Suprapubic skin (tissue), 3 donors: ENCODE results near the gene ADAP1.

ENCODE experiments used
- CTCF ChIP-seq, 2 donors: fragments of 200-600 bp in 1 of 2; fragments of 450-650 bp in 1 of 2; sonication (generic) in 1 of 2; IDR thresholded peaks; one replicate each; pipeline ENCODE4 v1.5.1; 2016 to 2019; ENCODE audit warnings: antibody characterized with exemption in 2 of 2, mild to moderate bottlenecking in 1 of 2, moderate library complexity in 1 of 2
- EP300 ChIP-seq: sonication (generic); formaldehyde crosslinking; IDR thresholded peaks from one replicate; pipeline ENCODE4 v1.6.1; 2017; ENCODE audit warnings: antibody characterized with exemption
- POLR2A ChIP-seq, 2 donors: fragments of 450-650 bp; IDR thresholded peaks; one replicate each; pipeline ENCODE4 v1.6.1; 2017; ENCODE audit warnings: antibody characterized with exemption in 2 of 2, mild to moderate bottlenecking in 2 of 2, moderate library complexity in 2 of 2

GRCh38 chr7:927031-927671 lies 27.3 kb downstream of the ADAP1 start:
- TF ChIP-seq CTCF (IDR thresholded peaks at IDR 0.05) (no peak), POLR2A (IDR thresholded peaks at IDR 0.05) (no peak), EP300 (no peak)
